Measurements from ENCODE around the gene MCM6.
A peak's percentile ranks its signal among the peaks of the same experiment; 100 is the strongest.

Gene MCM6

DNA sequence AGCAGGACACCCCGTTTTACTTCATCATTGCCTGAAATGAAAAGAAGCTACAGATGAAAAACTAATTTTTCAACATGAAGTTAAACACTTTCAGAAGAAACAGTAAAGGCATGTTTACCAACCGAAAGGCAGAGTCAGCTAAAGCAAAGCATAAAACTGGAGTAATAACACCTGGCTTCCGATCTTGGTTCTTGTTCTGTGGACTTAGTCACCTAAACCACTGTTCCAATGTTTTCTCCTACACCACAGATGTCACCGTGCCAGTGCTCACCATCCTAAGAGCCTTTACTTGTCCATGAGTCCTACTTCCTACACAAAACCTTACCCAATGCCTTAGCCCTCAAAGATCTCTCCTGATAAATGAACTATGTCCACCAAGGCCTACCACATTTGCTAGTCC is 13.5 kb downstream of the MCM6 start:
- no peak for DNase-seq

DNA sequence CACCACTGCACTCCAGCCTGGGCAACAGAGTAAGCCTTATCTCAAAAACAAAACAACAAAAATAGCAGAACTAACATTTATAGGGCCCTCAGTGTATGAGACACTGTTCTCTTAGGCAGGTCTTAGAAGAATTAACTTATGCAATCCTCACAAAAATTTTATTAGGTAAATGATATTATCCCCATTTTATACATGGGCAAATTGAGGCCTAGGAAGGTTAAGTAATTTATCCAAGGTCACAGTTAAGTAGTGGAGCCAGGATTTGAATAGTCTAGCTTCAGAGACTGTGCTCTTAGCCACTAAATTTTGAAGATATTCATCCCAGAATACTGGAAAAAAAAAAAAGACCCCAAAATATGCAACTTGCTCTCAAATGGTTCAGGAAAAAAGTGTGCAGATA is 22.8 kb downstream of the MCM6 start:
- no peak for DNase-seq

DNA sequence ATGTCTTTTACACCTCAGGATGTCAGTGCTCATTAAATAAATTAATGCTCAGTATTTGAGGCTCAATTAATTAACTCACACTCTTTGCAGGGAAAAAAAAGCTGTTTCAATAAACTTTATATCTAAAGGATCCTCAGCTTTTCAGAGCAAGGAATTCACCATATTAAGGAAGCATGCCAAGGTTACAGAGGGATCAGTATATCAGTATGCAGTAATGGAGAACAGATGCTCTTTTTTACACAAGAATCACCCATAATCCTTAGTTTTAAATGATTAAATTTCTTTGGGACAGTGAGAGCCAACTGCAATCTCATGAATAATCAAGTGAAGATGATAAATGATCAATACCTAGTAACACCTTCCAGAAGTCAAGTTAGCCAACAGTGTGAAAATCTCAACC is 24.4 kb downstream of the MCM6 start:
- no peak for DNase-seq

DNA sequence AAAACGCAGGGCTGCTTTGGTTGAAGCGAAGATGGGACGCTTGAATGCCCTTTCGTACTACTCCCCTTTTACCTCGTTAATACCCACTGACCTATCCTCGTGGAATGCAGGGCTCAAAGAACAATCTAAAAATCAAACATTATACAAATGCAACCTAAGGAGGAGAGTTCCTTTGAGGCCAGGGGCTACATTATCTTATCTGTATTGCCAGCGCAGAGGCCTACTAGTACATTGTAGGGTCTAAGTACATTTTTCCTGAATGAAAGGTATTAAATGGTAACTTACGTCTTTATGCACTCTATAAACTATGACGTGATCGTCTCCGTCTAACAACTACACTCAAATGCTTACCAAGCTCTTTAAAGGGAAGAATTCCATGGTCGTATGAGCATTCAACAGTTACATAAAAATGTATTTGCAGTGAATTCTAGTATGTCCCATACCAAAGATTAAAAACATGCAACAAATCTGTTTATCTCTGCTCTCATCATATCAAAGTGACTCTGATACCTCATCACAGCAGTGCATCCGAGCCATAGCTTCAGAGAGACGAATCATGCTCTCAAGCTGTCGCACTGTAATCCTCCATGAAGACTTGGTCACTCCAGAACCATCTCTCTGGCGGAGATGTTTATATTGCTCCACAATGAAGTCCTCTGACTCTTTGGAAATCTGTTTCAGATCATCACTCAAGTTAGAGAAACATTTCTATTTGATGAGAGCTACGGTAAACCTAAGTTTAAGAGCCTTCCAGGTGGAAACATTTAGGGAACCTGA is 25.2 kb downstream of the MCM6 start:
- no peak for DNase-seq

DNA sequence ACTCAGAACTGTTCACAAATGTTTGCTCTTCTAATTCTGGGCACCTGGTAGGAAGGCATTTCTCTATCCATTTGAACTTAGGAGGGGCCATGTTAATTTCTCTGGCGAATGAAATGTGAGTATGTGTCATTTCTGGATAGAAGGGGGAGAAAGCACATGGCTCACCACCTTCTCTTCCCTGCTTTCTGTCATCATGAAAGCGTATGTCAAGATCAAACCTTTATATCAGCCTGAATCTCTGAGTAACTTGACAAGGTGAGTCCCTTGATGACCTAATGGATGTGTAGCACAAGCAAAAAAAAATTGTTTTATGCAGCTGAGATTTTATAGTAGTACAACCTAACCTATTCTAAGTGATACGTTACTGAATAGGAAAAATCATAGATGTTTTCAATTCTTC is 27.2 kb downstream of the MCM6 start:
- no peak for DNase-seq

DNA sequence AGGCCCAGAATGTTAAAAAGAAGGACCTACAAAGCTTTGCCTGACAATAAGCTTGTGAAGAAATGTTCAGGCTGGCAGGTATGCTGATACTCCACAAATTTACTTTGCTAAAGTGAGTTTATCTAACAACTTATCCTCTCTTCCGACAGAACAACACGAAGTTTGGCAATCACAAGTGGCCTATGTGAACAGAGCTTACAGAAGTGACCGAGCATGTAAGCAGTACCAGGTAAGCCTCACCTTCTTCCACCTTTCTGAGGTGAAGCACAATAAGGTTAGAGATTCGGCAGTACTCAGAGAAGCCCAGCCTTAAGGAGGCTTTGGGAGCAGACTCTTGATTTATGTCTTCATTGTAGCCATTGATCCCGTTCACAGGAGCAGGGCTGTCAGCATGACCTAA is 30.2 kb downstream of the MCM6 start:
- no peak for DNase-seq

DNA sequence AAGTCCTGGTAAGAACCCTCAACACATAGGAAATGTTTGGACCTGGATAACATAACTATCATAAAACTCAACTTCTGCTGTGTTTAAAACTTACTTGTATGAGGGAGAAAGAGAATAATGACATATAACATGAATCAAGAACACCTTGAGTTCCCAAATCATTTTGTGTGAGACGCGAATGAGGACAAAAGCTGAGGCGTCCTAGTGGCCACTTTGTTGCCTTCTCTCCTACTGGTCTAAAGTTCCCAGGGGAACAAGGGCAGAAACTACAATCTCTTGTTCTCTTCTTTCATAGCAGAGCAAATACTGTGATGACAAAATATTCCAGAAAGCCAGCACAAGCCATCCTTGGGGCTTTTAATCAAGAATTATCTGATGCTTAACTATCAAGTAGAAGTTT is 31.0 kb downstream of the MCM6 start:
- no peak for DNase-seq

DNA sequence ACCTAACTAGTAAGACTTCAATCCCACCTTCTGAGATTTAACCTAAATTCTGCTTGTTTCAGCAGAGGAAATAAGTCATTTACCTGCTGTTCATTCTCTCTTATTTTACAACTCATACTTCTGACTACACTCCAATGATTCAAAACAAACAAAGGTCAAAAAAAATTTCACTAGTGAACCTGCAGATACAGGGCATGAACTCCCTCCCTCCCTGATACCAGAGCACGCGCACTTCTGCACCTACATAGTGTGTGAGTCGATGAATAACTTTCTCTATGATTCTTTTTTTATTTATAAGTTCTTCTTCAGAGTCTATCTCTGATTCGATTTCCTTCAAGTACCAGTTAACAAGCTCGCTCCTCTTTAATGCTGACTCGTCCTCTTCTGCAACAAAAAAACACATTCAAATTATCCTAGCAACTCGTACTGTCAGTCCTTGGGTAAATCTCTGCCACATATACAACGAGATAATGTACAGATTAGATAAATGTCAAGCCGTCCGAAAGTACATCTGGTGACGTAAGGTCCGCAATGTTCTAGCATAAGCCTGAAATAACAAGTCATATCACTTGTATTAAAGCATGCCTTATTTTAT is 31.8 kb downstream of the MCM6 start:
- no peak for DNase-seq

DNA sequence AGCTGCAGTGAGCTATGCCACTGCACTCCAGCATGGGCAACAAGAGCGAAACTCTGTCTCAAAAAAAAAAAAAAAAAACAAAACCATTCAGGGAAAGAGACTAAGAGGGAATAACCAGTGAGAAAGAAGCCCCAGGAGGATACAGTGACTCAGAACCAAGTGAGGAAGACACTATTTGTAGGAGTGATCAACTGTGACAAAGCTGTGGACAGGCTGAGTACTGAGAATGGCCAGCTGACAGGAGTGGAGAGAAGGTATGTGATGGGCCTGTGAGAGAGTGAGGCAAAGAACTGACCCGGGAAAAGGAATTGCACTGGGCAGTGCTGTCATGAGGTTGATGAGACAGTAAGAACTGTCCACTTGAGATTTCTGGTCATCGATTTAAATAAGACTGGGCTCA is 32.6 kb downstream of the MCM6 start:
- DNase-seq, result no peak

DNA sequence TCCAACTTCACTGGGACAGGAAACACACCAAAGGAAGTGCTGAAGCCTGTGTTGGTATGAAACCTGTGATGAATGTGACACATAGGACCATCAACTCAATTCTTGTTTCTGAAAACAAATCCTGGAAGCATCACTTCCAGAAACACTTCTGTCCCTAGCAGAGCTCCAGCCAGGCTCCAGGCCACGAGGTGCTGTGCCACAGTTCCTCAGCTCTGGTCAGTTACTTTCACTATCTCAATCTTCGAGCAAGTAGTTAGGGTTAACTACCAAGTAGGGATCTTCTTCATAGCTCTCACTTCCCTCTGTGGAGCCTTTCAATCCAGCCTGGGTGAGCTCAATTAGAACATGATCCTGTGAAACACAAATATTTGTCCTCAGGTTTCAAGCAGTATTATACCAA is 35.6 kb downstream of the MCM6 start:
- no peak for DNase-seq

DNA sequence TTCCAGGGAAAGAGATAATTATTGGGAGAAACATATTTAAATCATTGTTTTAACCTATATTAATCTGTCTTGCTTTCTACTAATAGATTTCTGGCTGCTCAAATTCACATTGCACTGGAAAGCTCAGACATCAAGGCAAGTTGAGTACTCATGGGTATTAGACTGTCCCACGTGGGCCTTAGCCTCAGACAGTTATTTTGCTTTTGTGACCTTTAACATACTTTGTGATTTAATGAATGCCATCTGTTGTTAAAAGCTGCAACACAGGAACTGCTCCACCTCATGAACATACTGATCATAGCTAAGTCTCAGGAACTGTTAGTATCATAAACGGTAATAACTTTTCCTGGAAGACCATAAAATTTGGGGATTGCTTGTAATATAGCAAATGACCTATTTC is 36.5 kb downstream of the MCM6 start:
- no peak for DNase-seq

DNA sequence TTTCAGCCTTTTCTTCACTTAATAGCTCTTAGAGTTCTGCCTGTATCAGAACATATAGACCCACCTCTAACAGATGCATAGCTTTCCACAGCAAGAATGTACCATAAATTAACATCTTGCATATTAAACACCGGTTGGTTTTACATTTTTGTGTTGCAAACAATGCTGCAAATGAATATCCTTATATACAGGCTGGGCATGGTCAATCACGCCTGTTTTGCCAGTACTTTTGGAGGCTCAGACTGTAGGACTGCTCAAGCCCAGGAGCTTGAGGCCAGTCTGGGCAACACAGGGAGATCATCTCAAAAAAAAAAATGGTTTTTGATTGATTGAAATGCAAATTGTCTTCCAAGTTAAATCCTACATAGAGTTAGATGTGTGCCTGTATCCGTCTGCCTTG is 37.7 kb downstream of the MCM6 start:
- DNase-seq, result no peak

DNA sequence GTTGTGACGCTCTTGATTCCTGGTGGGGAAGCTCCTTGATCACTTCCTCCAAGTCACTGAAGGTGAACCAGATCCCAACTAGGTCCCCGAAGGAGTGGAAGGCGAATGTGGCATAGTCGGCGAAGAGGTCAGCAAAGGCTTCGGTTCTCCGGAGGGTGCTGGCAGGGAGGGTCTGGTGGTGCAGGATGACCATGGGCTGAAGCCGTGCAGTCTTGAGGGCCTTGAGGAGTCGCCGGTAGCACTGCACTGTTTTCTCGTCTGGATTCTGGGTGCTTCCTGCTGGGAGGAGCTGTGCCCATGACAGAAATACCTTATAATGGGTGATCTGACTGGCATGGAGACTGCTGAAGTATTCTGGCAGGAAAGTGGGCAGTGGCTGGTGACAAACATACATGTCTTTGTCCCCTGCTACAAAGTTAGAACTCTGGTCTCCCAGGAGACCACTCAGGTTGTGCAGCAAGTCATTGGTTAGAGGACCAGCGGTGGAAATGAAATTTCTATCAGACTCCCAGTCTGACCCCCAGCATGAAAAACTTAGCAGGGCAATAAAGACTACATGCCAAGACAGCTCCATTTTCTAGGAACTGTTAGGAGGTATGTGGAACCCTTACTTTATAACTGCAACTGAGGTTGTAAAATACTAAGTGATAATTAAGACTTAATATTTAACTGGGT is 39.5 kb downstream of the MCM6 start, which contains the start of gene LCT:
Gene LCT (minus strand): TSS at position 589 of the 675 bp plus-strand sequence. CDS start 15 bp downstream, at position 574.
- DNase-seq, result no peak

DNA sequence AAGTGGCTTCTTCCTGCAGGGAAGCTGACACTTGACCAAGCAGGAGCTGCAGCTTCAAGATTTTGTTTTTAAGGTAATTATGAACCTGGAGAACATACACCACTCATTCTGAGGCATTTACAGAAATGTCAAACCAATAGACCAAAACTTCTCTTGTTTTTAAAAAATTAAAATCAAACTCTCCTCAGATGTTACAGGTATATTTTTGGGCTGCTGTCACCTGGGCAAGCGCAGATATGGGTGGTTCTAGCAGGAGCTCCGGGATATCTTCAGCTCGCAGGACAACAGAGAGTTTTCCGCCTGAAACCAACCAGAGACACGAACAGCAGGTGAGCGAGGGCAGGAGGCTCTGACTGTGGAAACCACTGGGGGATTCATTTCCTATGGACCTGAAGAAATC is 43.4 kb downstream of the MCM6 start:
- no peak for DNase-seq

DNA sequence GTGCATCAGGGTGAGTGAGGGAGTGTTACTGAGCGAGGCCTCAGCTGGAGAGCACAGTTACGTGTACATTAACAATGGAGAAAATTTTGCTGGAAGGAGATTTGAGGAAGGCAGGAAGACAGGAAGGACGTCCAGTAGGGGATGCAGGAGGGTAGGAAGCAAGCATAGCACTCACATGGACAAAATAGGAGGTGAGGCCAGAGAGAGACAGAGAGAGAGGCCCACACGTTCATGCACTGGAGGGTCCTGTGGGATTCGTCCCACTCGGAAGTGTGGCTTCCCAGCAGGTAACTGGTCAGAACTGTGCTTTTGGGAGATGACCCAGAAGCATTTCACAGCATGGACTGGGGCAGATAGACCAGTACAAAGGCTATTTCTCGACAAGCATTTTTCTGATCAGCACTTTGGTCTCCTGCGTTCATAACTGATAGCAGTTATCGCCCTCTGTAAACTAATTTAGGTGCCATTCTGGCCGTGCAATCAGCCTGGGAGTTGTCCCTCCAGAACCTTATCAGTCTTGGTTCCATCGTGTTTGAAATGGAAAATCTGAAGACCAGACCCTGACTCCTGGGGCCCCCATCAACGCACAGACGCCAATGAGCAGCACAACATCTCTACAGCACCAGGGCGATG is 44.9 kb downstream of the MCM6 start:
- no peak for DNase-seq

DNA sequence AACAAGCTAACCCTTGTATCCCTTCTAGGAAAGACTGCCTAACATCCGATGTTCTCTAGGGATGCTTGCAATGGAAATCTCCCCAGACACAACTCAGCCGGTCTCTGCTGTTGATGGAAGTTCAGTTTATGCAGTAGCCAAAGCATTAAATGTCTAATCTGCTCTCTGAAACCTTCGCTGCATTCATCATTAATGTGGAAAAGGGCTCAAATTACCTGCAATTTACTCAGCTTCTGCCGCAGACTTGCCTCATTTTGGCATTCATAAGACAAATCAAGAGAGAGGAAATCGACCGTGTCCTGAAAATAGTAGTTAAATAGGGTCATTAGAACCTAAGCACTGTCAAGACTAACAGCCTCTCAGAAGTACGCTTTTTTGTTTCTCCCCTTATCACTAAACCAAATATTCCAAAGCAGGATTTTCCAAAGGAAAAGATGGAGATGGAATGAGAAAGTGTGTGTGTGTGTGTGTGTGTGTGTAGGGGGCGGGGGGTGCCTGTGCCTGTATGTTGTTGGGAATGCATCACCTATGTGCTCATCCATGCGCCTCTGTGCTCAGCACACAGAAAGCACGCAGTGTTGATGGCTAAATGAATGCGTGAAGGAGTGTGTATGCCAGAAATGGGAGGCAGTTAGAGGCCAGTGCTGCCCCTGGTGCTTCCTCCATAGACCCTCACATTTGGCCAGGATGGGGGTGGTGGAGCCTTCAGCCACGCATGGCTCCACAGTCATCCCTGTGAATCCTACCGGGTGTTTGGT is 46.7 kb downstream of the MCM6 start:
- no peak for DNase-seq

DNA sequence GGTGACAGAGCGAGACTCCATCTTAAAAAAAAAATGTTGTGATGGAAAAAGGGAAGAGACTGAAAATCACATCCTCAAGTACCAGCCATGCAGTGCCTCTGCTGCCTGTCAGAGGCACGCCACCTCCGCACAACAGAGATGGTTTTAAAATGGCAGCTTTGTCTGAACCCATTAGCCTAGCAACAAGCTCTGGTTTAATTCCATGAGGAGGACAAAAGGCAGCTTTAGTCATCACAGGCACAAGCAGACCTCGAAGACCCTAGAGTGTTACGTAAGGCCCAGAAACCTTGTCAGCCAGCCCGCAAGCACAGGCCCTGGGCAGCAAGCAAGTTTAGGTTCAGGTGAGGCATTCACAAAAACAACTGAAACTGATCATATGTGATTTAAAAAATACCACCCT is 49.7 kb downstream of the MCM6 start:
- DNase-seq, result no peak

DNA sequence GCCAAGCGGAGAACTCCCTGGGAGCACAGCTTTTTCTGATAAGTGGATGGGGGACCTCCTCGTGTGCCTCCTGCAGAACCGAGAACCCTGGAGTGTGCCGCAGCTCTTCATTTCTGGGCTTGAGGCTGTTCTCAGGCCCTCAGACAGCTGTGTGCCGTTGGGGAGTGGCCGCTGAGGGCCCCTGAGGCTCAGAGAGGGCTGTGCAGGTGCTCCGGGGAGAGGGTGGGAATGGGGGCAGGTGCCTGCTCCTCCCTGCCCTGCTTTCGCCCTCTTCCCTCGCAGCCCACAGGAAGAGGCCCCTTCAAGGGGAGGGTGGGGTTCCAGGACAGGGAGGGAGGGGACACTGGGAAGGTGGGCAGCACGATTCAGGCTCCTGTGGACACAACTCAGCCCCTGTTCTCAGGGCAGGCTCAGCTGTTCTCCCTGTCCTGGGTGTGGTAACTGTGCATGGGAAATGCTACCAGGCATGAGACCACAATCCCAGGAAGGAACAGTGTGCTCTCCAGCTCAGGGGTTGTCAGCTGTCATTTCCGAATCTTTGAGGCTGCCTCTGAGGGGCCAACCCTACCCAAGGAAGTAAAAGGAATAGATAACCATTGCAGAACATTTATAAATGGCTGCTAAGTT is 50.6 kb downstream of the MCM6 start:
- no peak for DNase-seq

DNA sequence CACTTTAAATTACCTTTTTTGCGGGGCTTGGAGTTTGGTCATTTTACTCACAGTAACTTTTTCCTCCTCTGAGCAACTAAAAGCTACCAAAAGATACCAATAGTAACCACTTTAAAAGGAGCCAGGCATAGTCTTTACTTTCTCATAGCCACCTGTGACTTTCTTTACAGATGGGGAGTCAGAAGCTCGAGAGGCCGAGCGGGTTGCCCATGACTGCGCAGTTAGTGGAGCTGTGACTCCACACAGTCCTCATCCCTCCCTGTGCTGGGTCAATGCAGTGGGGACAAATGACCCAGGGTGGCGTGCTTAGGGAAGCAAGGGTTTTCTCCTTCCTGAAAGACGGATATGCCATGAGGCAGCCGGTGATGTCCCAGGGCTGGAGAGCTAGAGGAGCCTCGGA is 51.1 kb downstream of the MCM6 start:
- no peak for DNase-seq

DNA sequence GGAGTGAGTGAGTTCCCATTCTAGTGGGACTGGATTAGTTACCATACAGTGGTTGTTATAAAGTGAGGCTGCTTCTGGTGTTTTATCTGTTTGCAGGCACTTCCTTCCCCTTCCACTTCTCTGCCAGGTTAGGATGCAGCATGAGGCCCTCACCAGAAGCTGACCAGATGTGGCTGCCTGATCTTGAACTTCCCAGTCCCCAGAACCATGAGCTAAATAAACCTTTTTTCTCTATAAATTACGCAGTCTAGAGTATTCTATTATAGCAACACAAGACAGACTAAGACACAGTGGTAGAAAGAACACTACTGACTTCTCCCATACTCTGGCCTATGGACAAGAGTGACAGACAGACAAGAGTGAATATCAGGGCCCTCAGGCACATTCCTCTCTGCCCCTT is 53.4 kb downstream of the MCM6 start:
- no peak for DNase-seq

DNA sequence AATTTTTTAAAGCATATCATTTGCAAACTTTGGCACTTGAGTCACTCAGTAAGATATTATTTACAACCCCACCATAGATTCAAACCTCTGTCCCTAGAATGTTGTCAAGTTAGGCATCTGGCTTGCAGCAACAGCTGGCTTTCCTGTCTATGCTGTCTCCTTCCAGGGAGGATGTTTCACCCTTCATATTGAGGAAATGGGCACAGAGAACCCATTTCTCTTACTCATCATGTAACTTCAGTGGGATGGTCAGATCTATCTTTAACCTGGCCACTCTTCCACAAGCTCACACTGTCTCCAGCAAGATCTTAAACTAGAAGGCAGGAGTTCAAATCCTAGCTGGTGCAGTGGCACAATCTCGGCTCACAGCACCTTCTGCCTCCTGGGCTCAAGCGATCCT is 55.1 kb downstream of the MCM6 start:
- no peak for DNase-seq

DNA sequence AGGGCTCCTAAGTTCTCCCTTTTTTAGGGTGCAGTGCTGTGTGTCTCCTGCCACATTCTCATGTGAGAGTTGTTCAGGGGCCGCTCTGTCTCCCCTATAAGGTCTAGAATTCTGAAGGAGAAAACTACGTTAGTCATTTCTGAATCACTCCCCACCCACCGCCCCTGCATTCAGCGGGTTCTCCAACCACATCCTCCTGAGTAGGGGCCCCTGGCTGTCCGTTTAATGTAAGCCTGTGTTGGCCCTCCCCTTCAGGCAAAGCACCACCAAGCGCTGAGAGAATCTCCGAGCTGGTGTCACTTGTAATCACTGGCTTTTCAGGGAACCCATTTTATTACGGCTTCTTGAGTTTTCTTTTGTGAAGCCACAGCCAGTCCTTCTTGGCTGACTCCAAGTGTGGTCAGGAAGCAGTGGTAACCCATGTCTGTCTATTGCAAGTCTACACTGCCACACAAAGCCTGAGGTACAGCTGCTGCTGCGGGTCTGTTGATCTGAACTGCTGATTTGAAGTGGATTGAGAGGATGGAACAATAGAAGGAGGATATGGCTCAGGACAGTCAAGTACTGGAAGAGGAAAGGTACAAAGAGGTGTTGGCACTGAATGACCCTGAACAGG is 56.1 kb downstream of the MCM6 start:
- peak; percentile 65 for DNase-seq
